ENCODE measurements around the gene HOXD1. TPM values are rescaled to one million over a fixed set of nuclear protein-coding genes. Genes with fewer than 3 reads are reported as not detected.

Gene HOXD1
- total and polyA plus RNA-seq, 2 donors (not counting 3 experiments of a cell fraction or from before 2014, with no cell fraction given): 6.6 to 10.4 TPM

GRCh38 chr2:176172007-176172894, 16.2 kb upstream of the HOXD1 start:
- H3K79me2 ChIP-seq (ENCODE audit: control insufficient read depth, insufficient read depth, low read length): no peaks in the 10 kb centered on the region
- no peaks in the 10 kb centered on the region for H3K36me3 ChIP-seq (ENCODE audit: control insufficient read depth in 2 of 2, extremely low read depth in 1 of 2, insufficient read depth in 2 of 2, low read length in 2 of 2)
- no peak overlapping the region for H3K27ac ChIP-seq (ENCODE audit: insufficient read depth, low read depth, low read length)
- H4K20me1 ChIP-seq (replicated peaks; ENCODE audit: control insufficient read depth, extremely low read depth, insufficient read depth, low read length): no peaks in the 10 kb centered on the region
- BruUV-seq (replicated peaks): no TSS peak
- no peak overlapping the region for H2AFZ ChIP-seq (ENCODE audit: low read depth, low read length)
- no peak overlapping the region for H3K4me3 ChIP-seq (replicated peaks in 1 of 3; ENCODE audit: insufficient read depth in 1 of 3, low read depth in 1 of 3, low read length in 3 of 3)
- dilution Hi-C loops (cut with MboI; ENCODE audit: extremely low pct_ligation_motif_present, low sequenced_read_pairs): no loop called here
- no peaks in the 10 kb centered on the region for H3K9me1 ChIP-seq (replicated peaks; ENCODE audit: control insufficient read depth, extremely low read depth, insufficient read depth, low read length)
- H3K4me2 ChIP-seq (ENCODE audit: insufficient read depth, low read length): no peak overlapping the region
- H3K9ac ChIP-seq (replicated peaks; ENCODE audit: extremely low read depth, insufficient read depth, low read length): no peak overlapping the region
- H3K9me3 ChIP-seq (replicated peaks; ENCODE audit: control insufficient read depth, insufficient read depth, low read length): no peaks in the 10 kb centered on the region
- DNase-seq (ENCODE audit: low read depth, low spot score): no peak
- peaks cover 6% of the 10 kb centered on the region for H3K4me1 ChIP-seq (ENCODE audit: control insufficient read depth, extremely low read depth, insufficient read depth, low read length)
- POLR2A ChIA-PET: no interaction called here
- no peaks in the 10 kb centered on the region for H3K27me3 ChIP-seq (ENCODE audit: control insufficient read depth in 2 of 2, insufficient read depth in 2 of 2, low read length in 2 of 2)
- TF ChIP-seq EZH2 (IDR thresholded peaks at IDR 0.05; ENCODE audit: borderline replicate concordance, low read depth, low read length, severe bottlenecking) (no peak), POLR2A (IDR thresholded peaks at IDR 0.05; ENCODE audit: low read depth, low read length) (no peak), CTCF (IDR thresholded peaks at IDR 0.05; ENCODE audit: extremely low read depth in 1 of 2, insufficient read depth in 1 of 2, low read depth in 1 of 2, low read length in 2 of 2) (no peak), FOS (IDR thresholded peaks at IDR 0.05; ENCODE audit: borderline replicate concordance, insufficient read depth, low read length) (no peak), JUN (IDR thresholded peaks at IDR 0.05; ENCODE audit: borderline replicate concordance, insufficient read depth, insufficient read length, low read depth) (no peak), GATA2 (IDR thresholded peaks at IDR 0.05; ENCODE audit: insufficient read depth, insufficient read length, low read depth, low read length) (no peak), MYC (IDR thresholded peaks at IDR 0.05; ENCODE audit: low read depth, low read length) (no peak), POLR2AphosphoS5 (IDR thresholded peaks at IDR 0.05; ENCODE audit: insufficient read depth, low read depth, low read length) (no peak), MAX (IDR thresholded peaks at IDR 0.05; ENCODE audit: insufficient read depth, insufficient read length) (no peak)
- no peak for FAIRE-seq
- CTCF ChIA-PET: interaction anchor here (1.8 to 3.5 kb wide), 2 partner anchors 10 to 283 kb away, joined by 5 to 20 read pairs; no protein-coding TSS in a partner anchor
- intact Hi-C loops (cut with micrococcal nuclease): no loop called here

All from endothelial cell of umbilical vein (primary cell).